PC-9 (cell line): Measurements from ENCODE around the gene CD8B. TPM values are rescaled to one million over a fixed set of nuclear protein-coding genes. Genes with fewer than 3 reads are reported as not detected.
A peak's percentile ranks its signal among the peaks of the same experiment; 100 is the strongest.

Experiments used
- BruUV-seq: library from RNA; stranded (reverse); fragments of 400-500 nt; replicated peaks from 2 replicates; lab custom pipeline; 2021; lab: Mats Ljungman, UMichigan
- CTCF ChIA-PET: fragments of 300-600 bp; sonication (Branson Sonifier 250); formaldehyde crosslinking; loops from one replicate; lab custom pipeline; 2022; ENCODE audit warnings: antibody characterized with exemption; lab: Charles Lee
- POLR2A ChIA-PET: fragments of 300-600 bp; sonication (Branson Sonifier 250); formaldehyde crosslinking; loops from one replicate; lab custom pipeline; 2022; ENCODE audit warnings: antibody characterized with exemption; ENCODE audit not compliant: unreplicated experiment; lab: Charles Lee
- DNase-seq, 2 experiments: peaks; one replicate each; pipeline versions ENCODE4 v3.0.0 to v3.0.0-alpha.2; 2015 to 2022; ENCODE audit warnings: mixed read lengths in 1 of 2
- H2AFZ ChIP-seq: fragments of 200-600 bp; sonication (generic); 2 replicates; pipeline ENCODE4 v1.8.1; 2017; ENCODE audit warnings: antibody characterized with exemption
- H3F3A ChIP-seq: fragments of 200-600 bp; sonication (generic); 2 replicates; pipeline ENCODE4 v1.8.1; 2017; ENCODE audit warnings: antibody characterized with exemption, mild to moderate bottlenecking, low read depth; ENCODE audit not compliant: insufficient read depth
- H3K27ac ChIP-seq: fragments of 200-600 bp; sonication (generic); 2 replicates; pipeline ENCODE4 v1.6.1; 2016; ENCODE audit warnings: mixed run types
- H3K27me3 ChIP-seq: fragments of 200-600 bp; sonication (generic); 2 replicates; pipeline ENCODE4 v1.6.1; 2016; ENCODE audit warnings: low read depth, mixed run types; ENCODE audit not compliant: insufficient read depth
- H3K36me3 ChIP-seq: fragments of 200-600 bp; sonication (generic); 2 replicates; pipeline ENCODE4 v1.6.1; 2016; ENCODE audit warnings: low read depth, mixed run types
- H3K4me1 ChIP-seq: fragments of 200-600 bp; sonication (generic); replicated peaks from 2 replicates; pipeline ENCODE4 v1.6.1; 2016; ENCODE audit warnings: mixed run types; ENCODE audit not compliant: insufficient read depth
- H3K4me2 ChIP-seq: fragments of 200-600 bp; sonication (generic); 2 replicates; pipeline ENCODE4 v1.6.1; 2017; ENCODE audit warnings: mixed run types
- H3K4me3 ChIP-seq: fragments of 200-600 bp; sonication (generic); 2 replicates; pipeline ENCODE4 v1.6.1; 2016; ENCODE audit warnings: mixed run types
- H3K79me2 ChIP-seq: fragments of 200-600 bp; sonication (generic); 2 replicates; pipeline ENCODE4 v1.6.1; 2017; ENCODE audit warnings: low read depth, mixed run types
- H3K9me2 ChIP-seq: fragments of 200-600 bp; sonication (generic); 2 replicates; pipeline ENCODE4 v1.8.1; 2017; ENCODE audit warnings: mild to moderate bottlenecking; ENCODE audit not compliant: insufficient read depth
- H3K9me3 ChIP-seq: fragments of 200-600 bp; sonication (generic); 2 replicates; pipeline ENCODE4 v1.8.1; 2016; ENCODE audit warnings: low read depth; ENCODE audit not compliant: insufficient read depth
- H4K20me1 ChIP-seq: fragments of 200-600 bp; sonication (generic); 2 replicates; pipeline ENCODE4 v1.8.1; 2017; ENCODE audit not compliant: insufficient read depth
- CTCF ChIP-seq: fragments of 200-600 bp; sonication (generic); conservative IDR thresholded peaks from 2 replicates; pipeline ENCODE4 v1.6.1; 2017; ENCODE audit warnings: mixed run types, antibody characterized with exemption, mild to moderate bottlenecking, moderate library complexity
- EZH2 ChIP-seq: fragments of 200-600 bp; sonication (generic); IDR thresholded peaks from 2 replicates; pipeline ENCODE4 v1.8.0; 2017; ENCODE audit warnings: antibody characterized with exemption, low read depth
- intact Hi-C: fragments of 100-400 bp; cut with micrococcal nuclease; formaldehyde crosslinking; loops from one replicate; pipeline ENCODE4 v1.10.0; 2022; ENCODE audit not compliant: unreplicated experiment
- total RNA-seq: library from RNA; stranded (reverse); gene quantifications from 2 replicates; pipeline ENCODE4 v1.2.3, GENCODE V29; 2021

Gene CD8B
- total RNA-seq, 1 experiment from 2014 or later, result not detected

GRCh38 chr2:86815611-86816010, 46.1 kb downstream of the CD8B start:
- no peaks in the 10 kb centered on the region for H3K79me2 ChIP-seq
- H3K36me3 ChIP-seq, result no peaks in the 10 kb centered on the region
- H4K20me1 ChIP-seq, result no peaks in the 10 kb centered on the region
- H3K9me2 ChIP-seq, result no peaks in the 10 kb centered on the region
- no peak for TF ChIP-seq CTCF
- TF ChIP-seq EZH2, result no peak
- H3K9me3 ChIP-seq, result no peaks in the 10 kb centered on the region
- POLR2A ChIA-PET, result interaction anchor here (0.6 kb wide), 1 partner anchor 46 kb away, joined by 3 read pairs; no protein-coding TSS in a partner anchor
- BruUV-seq, result no TSS peak
- no peak overlapping the region for H2AFZ ChIP-seq
- no peak for DNase-seq
- H3K4me2 ChIP-seq, result no peak overlapping the region
- CTCF ChIA-PET, result no interaction called here
- no peak overlapping the region for H3K4me3 ChIP-seq
- no peaks in the 10 kb centered on the region; the same call in 1 of the 2 replicates for H3F3A ChIP-seq
- H3K4me1 ChIP-seq, result no peaks in the 10 kb centered on the region
- H3K27ac ChIP-seq, result no peak overlapping the region
- intact Hi-C loops, result no loop called here
- H3K27me3 ChIP-seq, result no peaks in the 10 kb centered on the region

GRCh38 chr2:86809481-86810121, 52.1 kb downstream of the CD8B start:
- Histone ChIP-seq H3K4me3 (no peak overlapping the region), H3K9me2 (no peaks in the 10 kb centered on the region), H3K4me1 (peaks cover 7% of the 10 kb centered on the region; the same call in 1 of the 2 replicates), H3F3A (no peaks in the 10 kb centered on the region), H3K79me2 (no peaks in the 10 kb centered on the region), H4K20me1 (no peaks in the 10 kb centered on the region), H3K27ac (no peak overlapping the region), H3K36me3 (no peaks in the 10 kb centered on the region), H3K9me3 (no peaks in the 10 kb centered on the region), H3K27me3 (no peaks in the 10 kb centered on the region), H3K4me2 (no peak overlapping the region), H2AFZ (no peak overlapping the region)
- POLR2A ChIA-PET, result no interaction called here
- TF ChIP-seq EZH2, result no peak
- TF ChIP-seq CTCF, result no peak
- CTCF ChIA-PET, result interaction anchor here (0.6 kb wide), 1 partner anchor 40 kb away, joined by 3 read pairs; no protein-coding TSS in a partner anchor
- intact Hi-C loops, result loop anchor here (5.0 kb wide), 1 partner anchor 1248 kb away; the partner anchor contains the start of gene KRCC1
- no TSS peak for BruUV-seq
- no peak for DNase-seq

- no peak overlapping the region for H3K27ac ChIP-seq
Observed at GRCh38 chr2:86808315-86809161, 53.1 kb downstream of the CD8B start.

More at GRCh38 chr2:86808315-86809161, 53.1 kb downstream of the CD8B start:
- peak overlapping the region; percentile 100 for H3K4me2 ChIP-seq
- DNase-seq, result peak; percentile 81 to 93
- H3K4me1 ChIP-seq, result peaks cover 7% of the 10 kb centered on the region; the same call in 1 of the 2 replicates
- CTCF ChIA-PET, result no interaction called here
- no peaks in the 10 kb centered on the region for H3K79me2 ChIP-seq
- TF ChIP-seq EZH2 (no peak), CTCF (peak; percentile 94)
- H4K20me1 ChIP-seq, result no peaks in the 10 kb centered on the region
- H3K4me3 ChIP-seq, result peak overlapping the region; percentile 71
- H3K9me3 ChIP-seq, result no peaks in the 10 kb centered on the region
- H3K9me2 ChIP-seq, result no peaks in the 10 kb centered on the region
- no peaks in the 10 kb centered on the region for H3K36me3 ChIP-seq
- POLR2A ChIA-PET, result no interaction called here
- no peaks in the 10 kb centered on the region for H3F3A ChIP-seq
- H2AFZ ChIP-seq, result peak overlapping the region; percentile 95
- no peaks in the 10 kb centered on the region for H3K27me3 ChIP-seq
- no TSS peak for BruUV-seq
- intact Hi-C loops, result loop anchor here (5.0 kb wide), 1 partner anchor 1249 kb away; the partner anchor contains the start of gene KRCC1
